Natural killer cell (primary cell): ENCODE results near the gene RAB27A. TPM values are rescaled to one million over a fixed set of nuclear protein-coding genes. Genes with fewer than 3 reads are reported as not detected.

Source experiments
- ATAC-seq, 3 donors: fragments of 150-1000 bp in 2 of 3; fragments of 200-7000 bp in 1 of 3; cut with Tn5 transposase; 1 replicate in 1 of 3; 2 replicates in 2 of 3; pipeline ENCODE4 v1.10.0; 2021; ENCODE audit warnings: mild to moderate bottlenecking in 2 of 3, moderate library complexity in 2 of 3
- DNase-seq, 2 donors: peaks; one replicate each; pipeline versions ENCODE4 v3.0.0 to v3.0.0-alpha.2; 2013 to 2021; ENCODE audit warnings: mixed read lengths in 1 of 2
- H3K27ac ChIP-seq: one replicate; pipeline ENCODE4 v1.5.1; 2013; ENCODE audit warnings: mild to moderate bottlenecking, low read length
- H3K27me3 ChIP-seq: one replicate; pipeline ENCODE4 v1.6.1; 2013; ENCODE audit warnings: low read length; ENCODE audit not compliant: control insufficient read depth, insufficient read depth
- H3K36me3 ChIP-seq: one replicate; pipeline ENCODE4 v1.6.1; 2013; ENCODE audit warnings: low read length; ENCODE audit not compliant: control insufficient read depth, insufficient read depth
- H3K4me1 ChIP-seq: one replicate; pipeline ENCODE4 v1.6.1; 2013; ENCODE audit warnings: low read length; ENCODE audit not compliant: control insufficient read depth, insufficient read depth
- H3K4me3 ChIP-seq: one replicate; pipeline ENCODE4 v1.5.1; 2013; ENCODE audit warnings: low read length
- H3K9me3 ChIP-seq: one replicate; pipeline ENCODE4 v1.6.1; 2013; ENCODE audit warnings: low read length; ENCODE audit not compliant: control insufficient read depth, insufficient read depth
- H3K27ac Mint-ChIP-seq, 2 donors: one replicate each; pipeline ENCODE4 v1.8.0; 2022; ENCODE audit warnings: mild to moderate bottlenecking in 2 of 2, mixed read lengths in 2 of 2, moderate library complexity in 1 of 2
- H3K27me3 Mint-ChIP-seq, 2 donors: one replicate each; pipeline ENCODE4 v1.8.0; 2022; ENCODE audit warnings: low read depth in 2 of 2, mixed read lengths in 2 of 2
- H3K36me3 Mint-ChIP-seq: one replicate; pipeline ENCODE4 v1.8.0; 2022; ENCODE audit warnings: mixed read lengths
- H3K4me1 Mint-ChIP-seq, 2 donors: one replicate each; pipeline ENCODE4 v1.8.0; 2022; ENCODE audit warnings: mixed read lengths in 2 of 2
- H3K4me3 Mint-ChIP-seq: one replicate; pipeline ENCODE4 v1.8.0; 2022; ENCODE audit warnings: mild to moderate bottlenecking, moderate library complexity, mixed read lengths
- H3K9me3 Mint-ChIP-seq, 2 donors: one replicate each; pipeline ENCODE4 v1.8.0; 2022; ENCODE audit warnings: mixed read lengths in 2 of 2
- WGBS: methylation state at CpG from one replicate; pipeline ENCODE4 v1.1.7; 2013; ENCODE audit warnings: missing lambda C conversion rate; ENCODE audit not compliant: insufficient coverage; 5-methylcytosine and 5-hydroxymethylcytosine counted together
- intact Hi-C: fragments of 100-400 bp; cut with micrococcal nuclease; formaldehyde crosslinking; loops from one replicate; pipeline ENCODE4 v1.14.2; 2022
- total RNA-seq, 4 donors: library from RNA; stranded (reverse); fragments of 120-200 nt in 1 of 4; gene quantifications; one replicate each; pipeline versions ENCODE4 v1.2.3 to v1.2.4, GENCODE V29; 2013 to 2022
- TF ChIP-seq, protein P1 (sequence below): fragments of 200-600 bp; IDR thresholded peaks from one replicate; pipeline ENCODE4 v1.8.0; 2022; ENCODE audit warnings: antibody characterized with exemption

Gene RAB27A
- total RNA-seq, 3 donors from 2014 or later (not counting 1 experiment from before 2014, with no cell fraction given), result 90.0 to 111 (median 98.1) TPM

GRCh38 chr15:55195996-55196395 lies 93.6 kb downstream of the RAB27A start:
- no peaks in the 10 kb centered on the region for H3K27me3 ChIP-seq
- H3K27ac Mint-ChIP-seq, result no peak overlapping the region
- no peaks in the 10 kb centered on the region for H3K9me3 ChIP-seq
- WGBS, result 1% methylated on average over 9 of the region's 9 CpGs
- H3K27ac ChIP-seq, result peak overlapping the region; percentile 90
- no peaks in the 10 kb centered on the region for H3K36me3 Mint-ChIP-seq
- peaks cover 14% of the 10 kb centered on the region for H3K36me3 ChIP-seq
- peaks cover 0 to 9% of the 10 kb centered on the region in 2 donors for H3K4me1 Mint-ChIP-seq
- no peaks in the 10 kb centered on the region for H3K27me3 Mint-ChIP-seq
- no peak for ATAC-seq
- no peak overlapping the region for H3K4me3 Mint-ChIP-seq
- TF ChIP-seq, protein P1, sequence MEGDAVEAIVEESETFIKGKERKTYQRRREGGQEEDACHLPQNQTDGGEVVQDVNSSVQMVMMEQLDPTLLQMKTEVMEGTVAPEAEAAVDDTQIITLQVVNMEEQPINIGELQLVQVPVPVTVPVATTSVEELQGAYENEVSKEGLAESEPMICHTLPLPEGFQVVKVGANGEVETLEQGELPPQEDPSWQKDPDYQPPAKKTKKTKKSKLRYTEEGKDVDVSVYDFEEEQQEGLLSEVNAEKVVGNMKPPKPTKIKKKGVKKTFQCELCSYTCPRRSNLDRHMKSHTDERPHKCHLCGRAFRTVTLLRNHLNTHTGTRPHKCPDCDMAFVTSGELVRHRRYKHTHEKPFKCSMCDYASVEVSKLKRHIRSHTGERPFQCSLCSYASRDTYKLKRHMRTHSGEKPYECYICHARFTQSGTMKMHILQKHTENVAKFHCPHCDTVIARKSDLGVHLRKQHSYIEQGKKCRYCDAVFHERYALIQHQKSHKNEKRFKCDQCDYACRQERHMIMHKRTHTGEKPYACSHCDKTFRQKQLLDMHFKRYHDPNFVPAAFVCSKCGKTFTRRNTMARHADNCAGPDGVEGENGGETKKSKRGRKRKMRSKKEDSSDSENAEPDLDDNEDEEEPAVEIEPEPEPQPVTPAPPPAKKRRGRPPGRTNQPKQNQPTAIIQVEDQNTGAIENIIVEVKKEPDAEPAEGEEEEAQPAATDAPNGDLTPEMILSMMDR, result no peak
- H3K4me1 ChIP-seq, result peaks cover 3% of the 10 kb centered on the region
- H3K9me3 Mint-ChIP-seq, result no peaks in the 10 kb centered on the region
- peak in 1 of 2 donors; percentile 33 for DNase-seq
- intact Hi-C loops, result loop anchor here (2.0 kb wide), 1 partner anchor 213 kb away; the partner anchor contains the start of genes CCPG1 and PIERCE2
- H3K4me3 ChIP-seq, result peak overlapping the region; percentile 82

- no peak for DNase-seq
- Histone ChIP-seq H3K36me3 (peaks cover 28% of the 10 kb centered on the region), H3K4me3 (no peak overlapping the region), H3K27me3 (no peaks in the 10 kb centered on the region), H3K27ac (no peak overlapping the region), H3K9me3 (no peaks in the 10 kb centered on the region), H3K4me1 (peaks cover 3% of the 10 kb centered on the region)
- Mint-ChIP-seq H3K27ac (no peak overlapping the region), H3K4me1 (peaks cover 0 to 9% of the 10 kb centered on the region in 2 donors), H3K27me3 (no peaks in the 10 kb centered on the region), H3K9me3 (no peaks in the 10 kb centered on the region), H3K36me3 (no peaks in the 10 kb centered on the region), H3K4me3 (peak overlapping the region; percentile 45)
- ATAC-seq, result no peak
- TF ChIP-seq, protein P1, result no peak
- intact Hi-C loops, result no loop called here
These were observed 95.4 kb downstream of the RAB27A start for GRCh38 chr15:55194256-55194655.

DNA sequence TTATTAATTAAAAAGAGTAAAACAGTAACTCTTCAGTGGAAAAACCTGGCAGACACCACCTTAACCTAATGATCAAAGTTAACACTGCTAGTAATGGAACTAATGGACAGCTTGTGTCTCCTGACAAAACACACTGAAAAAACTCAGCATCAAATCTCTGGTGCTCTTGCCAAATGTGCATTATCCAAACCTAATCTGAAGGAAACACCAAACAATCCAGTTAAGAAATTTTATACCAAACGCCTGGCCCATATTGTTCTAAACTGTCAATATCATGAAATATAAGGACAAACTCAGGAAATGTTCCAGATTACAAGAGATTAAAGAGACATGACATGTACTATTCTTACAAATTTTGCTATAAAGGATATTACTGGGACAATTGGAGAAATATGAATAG lies 103.3 kb downstream of the RAB27A start:
- Mint-ChIP-seq H3K4me3 (no peak overlapping the region), H3K9me3 (no peaks in the 10 kb centered on the region), H3K27me3 (no peaks in the 10 kb centered on the region), H3K4me1 (peaks cover 19 to 31% of the 10 kb centered on the region in 2 donors), H3K27ac (peak overlapping the region in 1 of 2 donors; percentile 19), H3K36me3 (peaks cover 23% of the 10 kb centered on the region)
- peaks cover 74% of the 10 kb centered on the region for H3K36me3 ChIP-seq
- TF ChIP-seq, protein P1, result no peak
- no peaks in the 10 kb centered on the region for H3K9me3 ChIP-seq
- DNase-seq, result no peak
- intact Hi-C loops, result no loop called here
- H3K27ac ChIP-seq, result no peak overlapping the region
- no peaks in the 10 kb centered on the region for H3K27me3 ChIP-seq
- H3K4me1 ChIP-seq, result no peaks in the 10 kb centered on the region
- ATAC-seq, result no peak
- no peak overlapping the region for H3K4me3 ChIP-seq
- no CpG with 5 or more reads among the region's 1 CpG for WGBS

DNA sequence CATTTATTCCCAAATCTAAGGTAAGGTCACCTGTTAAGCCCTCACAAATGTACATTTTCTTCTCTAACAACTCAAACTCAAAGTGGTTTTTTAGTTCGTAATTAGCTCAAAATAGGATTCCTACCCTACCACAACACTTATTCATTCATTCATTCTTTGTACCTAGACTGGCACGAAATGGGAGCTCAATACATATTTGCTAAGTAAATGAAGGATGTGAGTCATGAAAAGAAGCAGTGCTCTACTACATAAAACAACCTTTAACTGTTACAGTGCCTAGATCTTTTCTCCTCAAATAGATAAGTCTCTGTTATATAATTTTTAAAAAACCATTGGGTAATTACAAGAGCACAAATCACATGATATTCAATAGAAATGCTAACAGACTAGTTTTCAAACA lies 105.9 kb downstream of the RAB27A start:
- H3K27me3 Mint-ChIP-seq, result no peaks in the 10 kb centered on the region
- Histone ChIP-seq H3K4me3 (no peak overlapping the region), H3K4me1 (no peaks in the 10 kb centered on the region), H3K27ac (no peak overlapping the region), H3K9me3 (no peaks in the 10 kb centered on the region), H3K27me3 (no peaks in the 10 kb centered on the region), H3K36me3 (peaks cover 75% of the 10 kb centered on the region)
- intact Hi-C loops, result no loop called here
- peaks cover 34% of the 10 kb centered on the region for H3K36me3 Mint-ChIP-seq
- ATAC-seq (no peak), DNase-seq (no peak)
- TF ChIP-seq, protein P1, result no peak
- H3K4me1 Mint-ChIP-seq, result peaks cover 19 to 31% of the 10 kb centered on the region in 2 donors
- peak overlapping the region in 1 of 2 donors; percentile 27 for H3K27ac Mint-ChIP-seq
- H3K9me3 Mint-ChIP-seq, result no peaks in the 10 kb centered on the region
- WGBS, result 100% methylated on average over 1 of the region's 2 CpGs
- no peak overlapping the region for H3K4me3 Mint-ChIP-seq
